OCI-LY1 (cell line): Measurements from ENCODE around the gene MYLIP.

Experiments
- CTCF ChIP-seq: fragments of 200-600 bp; sonication (generic), shearing (Covaris generic); IDR thresholded peaks from 2 replicates; pipeline ENCODE4 v1.5.1; 2017; ENCODE audit warnings: mild to moderate bottlenecking, antibody characterized with exemption, low read length, moderate library complexity, mixed read lengths
- EZH2 ChIP-seq: fragments of 200-600 bp; sonication (generic), shearing (Covaris generic); IDR thresholded peaks from 2 replicates; pipeline ENCODE4 v1.8.0; 2017; ENCODE audit warnings: borderline replicate concordance, mixed run types, mild to moderate bottlenecking, antibody characterized with exemption, low read length, moderate library complexity, mixed read lengths

- TF ChIP-seq CTCF (no peak), EZH2 (no peak)
Observed at GRCh38 chr6:16132909-16133308, 4.0 kb downstream of the MYLIP start.
